Naive B cell (primary cell): Measurements from ENCODE around the gene SLC7A4. TPM values are rescaled to one million over a fixed set of nuclear protein-coding genes. Genes with fewer than 3 reads are reported as not detected.
"Not testable (repeated sequence)": the region's sequence is repeated elsewhere in the genome, so short reads cannot be mapped to it uniquely, and the experiment has no call there.

Experiments used
- ATAC-seq, 2 donors: fragments of 150-1000 bp; cut with Tn5 transposase; 2 replicates each; pipeline ENCODE4 v1.10.0; 2021; ENCODE audit warnings: low read depth in 2 of 2, mild to moderate bottlenecking in 2 of 2, moderate library complexity in 2 of 2
- DNase-seq: peaks from one replicate; pipeline ENCODE4 v3.0.0; 2022
- H3K27ac Mint-ChIP-seq, 6 donors: one replicate each; pipeline ENCODE4 v1.8.0; 2020 to 2022; ENCODE audit warnings: mild to moderate bottlenecking in 6 of 6, mixed read lengths in 6 of 6, moderate library complexity in 5 of 6, inconsistent platforms in 2 of 6
- H3K27me3 Mint-ChIP-seq, 3 donors: one replicate each; pipeline ENCODE4 v1.8.0; 2021 to 2022; ENCODE audit warnings: mixed read lengths in 3 of 3, mild to moderate bottlenecking in 1 of 3
- H3K36me3 Mint-ChIP-seq, 2 donors: one replicate each; pipeline ENCODE4 v1.8.0; 2020 to 2022; ENCODE audit warnings: mixed read lengths in 2 of 2, inconsistent platforms in 1 of 2, mild to moderate bottlenecking in 1 of 2
- H3K4me1 Mint-ChIP-seq, 3 donors: one replicate each; pipeline ENCODE4 v1.8.0; 2020 to 2022; ENCODE audit warnings: mixed read lengths in 3 of 3, inconsistent platforms in 1 of 3, mild to moderate bottlenecking in 1 of 3, moderate library complexity in 1 of 3
- H3K4me3 Mint-ChIP-seq, 8 donors: one replicate each; pipeline ENCODE4 v1.8.0; 2020 to 2022; ENCODE audit warnings: mild to moderate bottlenecking in 8 of 8, mixed read lengths in 8 of 8, moderate library complexity in 8 of 8, inconsistent platforms in 2 of 8
- H3K9me3 Mint-ChIP-seq, 7 donors: one replicate each; pipeline ENCODE4 v1.8.0; 2020 to 2022; ENCODE audit warnings: mixed read lengths in 7 of 7, mild to moderate bottlenecking in 5 of 7, inconsistent platforms in 2 of 7, moderate library complexity in 1 of 7
- polyA plus RNA-seq, 6 donors: library from polyadenylated mRNA; unstranded; fragments of 300-500 nt; fragmentation: Illumina TruSeq; gene quantifications; one replicate each; pipeline ENCODE4 v1.2.3, GENCODE V29; 2021; ENCODE audit warnings: low read depth in 6 of 6

Gene SLC7A4
- polyA plus RNA-seq, 6 donors from 2014 or later = not detected

- peak overlapping the region in 1 of 8 donors; percentile 22 for H3K4me3 Mint-ChIP-seq
- H3K36me3 Mint-ChIP-seq = no peaks in the 10 kb centered on the region
- peaks cover 10 to 15% (median 12%) of the 10 kb centered on the region in 3 donors for H3K4me1 Mint-ChIP-seq
- no peaks in the 10 kb centered on the region for H3K9me3 Mint-ChIP-seq
- H3K27ac Mint-ChIP-seq = peak overlapping the region in 1 of 6 donors; percentile 37
- DNase-seq (no peak), ATAC-seq (no peak)
- H3K27me3 Mint-ChIP-seq = peaks cover 8 to 39% (median 38%) of the 10 kb centered on the region in 3 donors
These were observed 22.6 kb upstream of the SLC7A4 start for GRCh38 chr22:21054714-21055563.

- Mint-ChIP-seq H3K9me3 (no peaks in the 10 kb centered on the region), H3K36me3 (no peaks in the 10 kb centered on the region), H3K27me3 (peaks cover 8 to 39% (median 38%) of the 10 kb centered on the region in 3 donors), H3K4me3 (peak overlapping the region in 1 of 8 donors; percentile 22), H3K27ac (peak overlapping the region in 2 of 6 donors; percentile 37 to 70), H3K4me1 (peaks cover 10 to 15% (median 12%) of the 10 kb centered on the region in 3 donors)
- no peak for ATAC-seq
- DNase-seq = no peak
These were observed 21.8 kb upstream of the SLC7A4 start for GRCh38 chr22:21054046-21054713.

- Mint-ChIP-seq H3K27ac (no peak overlapping the region), H3K9me3 (no peaks in the 10 kb centered on the region), H3K27me3 (peaks cover 8 to 39% (median 38%) of the 10 kb centered on the region in 3 donors), H3K36me3 (no peaks in the 10 kb centered on the region), H3K4me3 (no peak overlapping the region), H3K4me1 (peaks cover 10 to 15% (median 12%) of the 10 kb centered on the region in 3 donors)
- ATAC-seq (no peak), DNase-seq (no peak)
These were observed 20.5 kb upstream of the SLC7A4 start for GRCh38 chr22:21052715-21053459.

GRCh38 chr22:21051831-21052400 is 19.6 kb upstream of the SLC7A4 start:
- Mint-ChIP-seq H3K27ac (peak overlapping the region in 1 of 6 donors; percentile 1), H3K27me3 (peaks cover 5 to 37% (median 35%) of the 10 kb centered on the region in 3 donors), H3K4me3 (peak overlapping the region in 1 of 8 donors; percentile 18), H3K36me3 (no peaks in the 10 kb centered on the region), H3K4me1 (peaks cover 10 to 15% (median 12%) of the 10 kb centered on the region in 3 donors), H3K9me3 (no peaks in the 10 kb centered on the region)
- ATAC-seq (no peak), DNase-seq (no peak)

- H3K27ac Mint-ChIP-seq = peak overlapping the region in 1 of 6 donors; percentile 83
- ATAC-seq (no peak), DNase-seq (no peak)
- H3K9me3 Mint-ChIP-seq = no peaks in the 10 kb centered on the region
- H3K36me3 Mint-ChIP-seq = no peaks in the 10 kb centered on the region
- peaks cover 0 to 31% (median 29%) of the 10 kb centered on the region in 3 donors for H3K27me3 Mint-ChIP-seq
- H3K4me1 Mint-ChIP-seq = peaks cover 7 to 12% (median 10%) of the 10 kb centered on the region in 3 donors
- H3K4me3 Mint-ChIP-seq = no peak overlapping the region
These were observed 18.9 kb upstream of the SLC7A4 start for GRCh38 chr22:21051145-21051830.

GRCh38 chr22:21048965-21049364 is 16.6 kb upstream of the SLC7A4 start:
- DNase-seq, ATAC-seq, H3K36me3 Mint-ChIP-seq, H3K27ac Mint-ChIP-seq, H3K9me3 Mint-ChIP-seq, H3K4me3 Mint-ChIP-seq: not testable (repeated sequence)
- Mint-ChIP-seq H3K27me3 (peaks cover 7 to 27% (median 27%) of the 10 kb centered on the region in 3 donors), H3K4me1 (peaks cover 16 to 20% (median 19%) of the 10 kb centered on the region in 3 donors)

- Mint-ChIP-seq H3K27ac (peak overlapping the region in 1 of 6 donors; percentile 15), H3K4me1 (peaks cover 18 to 23% (median 19%) of the 10 kb centered on the region in 3 donors), H3K27me3 (peaks cover 9 to 31% (median 31%) of the 10 kb centered on the region in 3 donors)
- H3K36me3 Mint-ChIP-seq, ATAC-seq, DNase-seq, H3K4me3 Mint-ChIP-seq, H3K9me3 Mint-ChIP-seq: not testable (repeated sequence)
These were observed 16.1 kb upstream of the SLC7A4 start for GRCh38 chr22:21048448-21048847.

GRCh38 chr22:21047730-21048129 is 15.4 kb upstream of the SLC7A4 start:
- peaks cover 14 to 32% (median 31%) of the 10 kb centered on the region in 3 donors for H3K27me3 Mint-ChIP-seq
- no peak overlapping the region for H3K4me3 Mint-ChIP-seq
- peaks cover 20 to 30% (median 22%) of the 10 kb centered on the region in 3 donors for H3K4me1 Mint-ChIP-seq
- no peaks in the 10 kb centered on the region for H3K9me3 Mint-ChIP-seq
- ATAC-seq (no peak), DNase-seq (no peak)
- H3K36me3 Mint-ChIP-seq = no peaks in the 10 kb centered on the region
- peak overlapping the region in 1 of 6 donors; percentile 68 for H3K27ac Mint-ChIP-seq

GRCh38 chr22:21047035-21047661 is 14.8 kb upstream of the SLC7A4 start:
- ATAC-seq = no peak
- H3K9me3 Mint-ChIP-seq = no peaks in the 10 kb centered on the region
- no peak for DNase-seq
- H3K36me3 Mint-ChIP-seq = no peaks in the 10 kb centered on the region
- peaks cover 20 to 30% (median 22%) of the 10 kb centered on the region in 3 donors for H3K4me1 Mint-ChIP-seq
- H3K27me3 Mint-ChIP-seq = peaks cover 14 to 38% (median 36%) of the 10 kb centered on the region in 3 donors
- H3K27ac Mint-ChIP-seq = peak overlapping the region in 1 of 6 donors; percentile 68
- H3K4me3 Mint-ChIP-seq = no peak overlapping the region

GRCh38 chr22:21045585-21046294 is 13.4 kb upstream of the SLC7A4 start, which contains the start of gene LRRC74B:
Gene LRRC74B (plus strand): TSS chr22:21045946. CDS start chr22:21045987, 41 bp downstream.
- no peaks in the 10 kb centered on the region for H3K36me3 Mint-ChIP-seq
- H3K4me3 Mint-ChIP-seq = peak within 1 kb of the TSS; percentile 62 to 87 (median 76)
- H3K27me3 Mint-ChIP-seq = peaks cover 14 to 41% (median 38%) of the 10 kb centered on the region in 3 donors
- no peaks in the 10 kb centered on the region for H3K9me3 Mint-ChIP-seq
- H3K4me1 Mint-ChIP-seq = peaks cover 20 to 30% (median 22%) of the 10 kb centered on the region in 3 donors
- H3K27ac Mint-ChIP-seq = peak within 1 kb of the TSS; percentile 92 to 98 (median 96)
- DNase-seq = peak; percentile 77
- peak; percentile 96 to 98 for ATAC-seq

- Mint-ChIP-seq H3K27me3 (peaks cover 15 to 42% (median 38%) of the 10 kb centered on the region in 3 donors), H3K27ac (peak overlapping the region; percentile 29 to 98 (median 96)), H3K4me3 (peak overlapping the region in 7 of 8 donors; percentile 62 to 87 (median 78)), H3K36me3 (no peaks in the 10 kb centered on the region), H3K4me1 (peaks cover 20 to 30% (median 22%) of the 10 kb centered on the region in 3 donors), H3K9me3 (no peaks in the 10 kb centered on the region)
- ATAC-seq (peak; percentile 38 to 39), DNase-seq (peak; percentile 7)
These were observed 12.7 kb upstream of the SLC7A4 start for GRCh38 chr22:21044931-21045584.
